Measurements from ENCODE around the gene SMG9. TPM values are rescaled to one million over a fixed set of nuclear protein-coding genes. Genes with fewer than 3 reads are reported as not detected.
A peak's percentile ranks its signal among the peaks of the same experiment; 100 is the strongest.

SMG9 gene
- polyA plus RNA-seq, 1 of the 3 experiments (the other 2 are of a cell fraction), result 24.3 TPM

DNA sequence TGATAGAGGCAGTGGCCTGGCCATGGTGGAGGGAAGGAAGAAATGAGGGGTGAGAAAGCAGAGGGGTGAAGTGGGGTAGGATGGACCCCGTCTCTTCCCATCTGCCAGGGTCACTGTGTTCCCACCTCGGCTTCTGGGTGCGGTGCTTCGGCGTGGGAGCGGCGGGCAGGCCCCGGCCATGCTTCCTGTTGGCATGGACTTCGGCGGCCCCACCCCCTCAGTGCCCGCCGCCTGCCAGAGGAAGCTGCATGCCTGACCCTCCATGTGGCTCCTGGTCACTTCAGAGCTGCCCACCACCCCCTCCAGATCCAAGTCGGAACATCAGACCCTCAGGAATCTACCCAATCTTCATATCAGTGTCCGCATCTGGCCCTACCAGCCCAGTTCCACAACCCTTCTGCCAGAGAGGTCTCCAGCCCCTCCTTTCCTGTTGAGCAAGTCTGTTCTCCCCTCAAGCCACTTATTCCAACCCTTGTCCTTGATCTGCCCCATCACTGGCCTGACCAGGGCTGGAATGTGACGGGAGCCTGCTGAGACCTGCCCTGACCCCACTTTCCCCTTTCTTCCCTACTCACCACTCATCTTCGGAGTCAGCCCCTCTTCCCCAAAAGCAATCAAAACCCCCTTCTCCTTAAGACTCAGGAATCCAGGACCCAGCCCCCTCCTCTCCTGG is 24.5 kb upstream of the SMG9 start:
- peaks cover 12 to 24% of the 10 kb centered on the region in 2 experiments; a peak in 3 of 4 replicates for H3K4me1 ChIP-seq (ENCODE audit: control insufficient read depth in 1 of 2, insufficient read depth in 2 of 2, low read depth in 1 of 2, low read length in 1 of 2)
- no peaks in the 10 kb centered on the region for H3K36me3 ChIP-seq (replicated peaks in 1 of 2; ENCODE audit: control insufficient read depth in 1 of 2, insufficient read depth in 2 of 2, low read length in 1 of 2)
- H3F3A ChIP-seq (replicated peaks; ENCODE audit: insufficient read depth), result peaks cover 10% of the 10 kb centered on the region
- no peaks in the 10 kb centered on the region for H3K9me2 ChIP-seq
- H3K27ac ChIP-seq (ENCODE audit: low read depth in 2 of 2, low read length in 1 of 2), result no peak overlapping the region
- POLR2A ChIA-PET, result no interaction called here
- no peaks in the 10 kb centered on the region for H3K79me2 ChIP-seq (ENCODE audit: insufficient read depth)
- TF ChIP-seq MEF2A (IDR thresholded peaks at IDR 0.05; ENCODE audit: borderline replicate concordance, low read depth) (no peak), FOSL2 (IDR thresholded peaks at IDR 0.05; ENCODE audit: borderline replicate concordance, low read depth) (no peak), POLR2AphosphoS5 (IDR thresholded peaks at IDR 0.05; ENCODE audit: low read depth, low read length) (no peak), EP300 (IDR thresholded peaks at IDR 0.05; ENCODE audit: borderline replicate concordance in 1 of 2, low read depth in 1 of 2, low read length in 1 of 2) (no peak), TEAD4 (IDR thresholded peaks at IDR 0.05; ENCODE audit: borderline replicate concordance, insufficient read depth) (no peak), NRF1 (IDR thresholded peaks at IDR 0.05; ENCODE audit: low read depth, low read length) (no peak), FOXM1 (IDR thresholded peaks at IDR 0.05; ENCODE audit: low read depth) (no peak), ELF1 (IDR thresholded peaks at IDR 0.05) (no peak)
- TF ChIP-seq, protein P1, sequence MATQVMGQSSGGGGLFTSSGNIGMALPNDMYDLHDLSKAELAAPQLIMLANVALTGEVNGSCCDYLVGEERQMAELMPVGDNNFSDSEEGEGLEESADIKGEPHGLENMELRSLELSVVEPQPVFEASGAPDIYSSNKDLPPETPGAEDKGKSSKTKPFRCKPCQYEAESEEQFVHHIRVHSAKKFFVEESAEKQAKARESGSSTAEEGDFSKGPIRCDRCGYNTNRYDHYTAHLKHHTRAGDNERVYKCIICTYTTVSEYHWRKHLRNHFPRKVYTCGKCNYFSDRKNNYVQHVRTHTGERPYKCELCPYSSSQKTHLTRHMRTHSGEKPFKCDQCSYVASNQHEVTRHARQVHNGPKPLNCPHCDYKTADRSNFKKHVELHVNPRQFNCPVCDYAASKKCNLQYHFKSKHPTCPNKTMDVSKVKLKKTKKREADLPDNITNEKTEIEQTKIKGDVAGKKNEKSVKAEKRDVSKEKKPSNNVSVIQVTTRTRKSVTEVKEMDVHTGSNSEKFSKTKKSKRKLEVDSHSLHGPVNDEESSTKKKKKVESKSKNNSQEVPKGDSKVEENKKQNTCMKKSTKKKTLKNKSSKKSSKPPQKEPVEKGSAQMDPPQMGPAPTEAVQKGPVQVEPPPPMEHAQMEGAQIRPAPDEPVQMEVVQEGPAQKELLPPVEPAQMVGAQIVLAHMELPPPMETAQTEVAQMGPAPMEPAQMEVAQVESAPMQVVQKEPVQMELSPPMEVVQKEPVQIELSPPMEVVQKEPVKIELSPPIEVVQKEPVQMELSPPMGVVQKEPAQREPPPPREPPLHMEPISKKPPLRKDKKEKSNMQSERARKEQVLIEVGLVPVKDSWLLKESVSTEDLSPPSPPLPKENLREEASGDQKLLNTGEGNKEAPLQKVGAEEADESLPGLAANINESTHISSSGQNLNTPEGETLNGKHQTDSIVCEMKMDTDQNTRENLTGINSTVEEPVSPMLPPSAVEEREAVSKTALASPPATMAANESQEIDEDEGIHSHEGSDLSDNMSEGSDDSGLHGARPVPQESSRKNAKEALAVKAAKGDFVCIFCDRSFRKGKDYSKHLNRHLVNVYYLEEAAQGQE (IDR thresholded peaks at IDR 0.05; ENCODE audit: low read depth, low read length), result no peak
- WGBS (ENCODE audit: low lambda C conversion rate), result 87% methylated on average over 10 of the region's 16 CpGs
- no peaks in the 10 kb centered on the region for H4K20me1 ChIP-seq (ENCODE audit: insufficient read depth)
- no peaks in the 10 kb centered on the region for H3K27me3 ChIP-seq (ENCODE audit: insufficient read depth)
- no peak overlapping the region for H2AFZ ChIP-seq (ENCODE audit: low read depth)
- 0 out of 4 replicates have a peak overlapping the region, but pooled peaks of 1 of the 2 experiments have one; percentile 46 for H3K4me3 ChIP-seq (ENCODE audit: low read depth in 2 of 2, low read length in 1 of 2)
- no peak overlapping the region; the same call in 1 of the 2 replicates for H3K9ac ChIP-seq
- CTCF ChIA-PET, result interaction anchor here (1.1 to 7.6 kb wide), 4 partner anchors 12 to 34 kb away, joined by 3 to 62 read pairs (median 28); no protein-coding TSS in a partner anchor
- peak overlapping the region; percentile 85 for H3K4me2 ChIP-seq
- no peak for DNase-seq
- H3K9me3 ChIP-seq, result no peaks in the 10 kb centered on the region

GRCh38 chr19:43778651-43779050 is 23.9 kb upstream of the SMG9 start:
- Histone ChIP-seq H3K4me3 (ENCODE audit: low read depth in 2 of 2, low read length in 1 of 2) (no peak overlapping the region), H3K4me1 (ENCODE audit: control insufficient read depth in 1 of 2, insufficient read depth in 2 of 2, low read depth in 1 of 2, low read length in 1 of 2) (peaks cover 18 to 19% of the 10 kb centered on the region in 2 experiments; a peak in 3 of 4 replicates), H3K27me3 (ENCODE audit: insufficient read depth) (no peaks in the 10 kb centered on the region), H3K79me2 (ENCODE audit: insufficient read depth) (no peaks in the 10 kb centered on the region), H3K9me2 (no peaks in the 10 kb centered on the region), H4K20me1 (ENCODE audit: insufficient read depth) (no peaks in the 10 kb centered on the region), H3K36me3 (replicated peaks in 1 of 2; ENCODE audit: control insufficient read depth in 1 of 2, insufficient read depth in 2 of 2, low read length in 1 of 2) (no peaks in the 10 kb centered on the region), H3K9ac (no peak overlapping the region), H2AFZ (ENCODE audit: low read depth) (no peak overlapping the region), H3K27ac (ENCODE audit: low read depth in 2 of 2, low read length in 1 of 2) (0 out of 4 replicates have a peak overlapping the region, but pooled peaks of 1 of the 2 experiments have one; percentile 64), H3F3A (replicated peaks; ENCODE audit: insufficient read depth) (peaks cover 6% of the 10 kb centered on the region), H3K4me2 (peak overlapping the region; percentile 85), H3K9me3 (no peaks in the 10 kb centered on the region)
- CTCF ChIA-PET, result interaction anchor here (1.1 to 7.6 kb wide), 3 partner anchors 11 to 34 kb away, joined by 3 to 62 read pairs (median 46); no protein-coding TSS in a partner anchor
- POLR2A ChIA-PET, result interaction anchor here (1.6 kb wide), 1 partner anchor 23 kb away, joined by 3 read pairs; no protein-coding TSS in a partner anchor
- TF ChIP-seq MEF2A (IDR thresholded peaks at IDR 0.05; ENCODE audit: borderline replicate concordance, low read depth) (no peak), RFX5 (IDR thresholded peaks at IDR 0.05; ENCODE audit: low read length) (no peak), FOXM1 (IDR thresholded peaks at IDR 0.05; ENCODE audit: low read depth) (no peak), TEAD4 (IDR thresholded peaks at IDR 0.05; ENCODE audit: borderline replicate concordance, insufficient read depth) (no peak), SIN3A (IDR thresholded peaks at IDR 0.05; ENCODE audit: borderline replicate concordance, low read depth, low read length) (no peak), NFIC (IDR thresholded peaks at IDR 0.05; ENCODE audit: borderline replicate concordance) (no peak), RXRA (IDR thresholded peaks at IDR 0.05; ENCODE audit: borderline replicate concordance, low read depth) (no peak), ELF1 (IDR thresholded peaks at IDR 0.05) (no peak), GABPA (IDR thresholded peaks at IDR 0.05; ENCODE audit: low read depth) (no peak), TAF1 (IDR thresholded peaks at IDR 0.05; ENCODE audit: borderline replicate concordance, low read depth, low read length) (no peak), TCF12 (IDR thresholded peaks at IDR 0.05) (no peak), YY1 (IDR thresholded peaks at IDR 0.05; ENCODE audit: low read depth) (no peak), EP300 (IDR thresholded peaks at IDR 0.05; ENCODE audit: borderline replicate concordance in 1 of 2, low read depth in 1 of 2, low read length in 1 of 2) (no peak)
- TF ChIP-seq, protein P2, sequence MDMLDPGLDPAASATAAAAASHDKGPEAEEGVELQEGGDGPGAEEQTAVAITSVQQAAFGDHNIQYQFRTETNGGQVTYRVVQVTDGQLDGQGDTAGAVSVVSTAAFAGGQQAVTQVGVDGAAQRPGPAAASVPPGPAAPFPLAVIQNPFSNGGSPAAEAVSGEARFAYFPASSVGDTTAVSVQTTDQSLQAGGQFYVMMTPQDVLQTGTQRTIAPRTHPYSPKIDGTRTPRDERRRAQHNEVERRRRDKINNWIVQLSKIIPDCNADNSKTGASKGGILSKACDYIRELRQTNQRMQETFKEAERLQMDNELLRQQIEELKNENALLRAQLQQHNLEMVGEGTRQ (IDR thresholded peaks at IDR 0.05; ENCODE audit: borderline replicate concordance, low read depth, low read length), result no peak
- TF ChIP-seq, protein P3, sequence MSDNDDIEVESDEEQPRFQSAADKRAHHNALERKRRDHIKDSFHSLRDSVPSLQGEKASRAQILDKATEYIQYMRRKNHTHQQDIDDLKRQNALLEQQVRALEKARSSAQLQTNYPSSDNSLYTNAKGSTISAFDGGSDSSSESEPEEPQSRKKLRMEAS (IDR thresholded peaks at IDR 0.05; ENCODE audit: low read depth), result no peak
- TF ChIP-seq, protein P4, sequence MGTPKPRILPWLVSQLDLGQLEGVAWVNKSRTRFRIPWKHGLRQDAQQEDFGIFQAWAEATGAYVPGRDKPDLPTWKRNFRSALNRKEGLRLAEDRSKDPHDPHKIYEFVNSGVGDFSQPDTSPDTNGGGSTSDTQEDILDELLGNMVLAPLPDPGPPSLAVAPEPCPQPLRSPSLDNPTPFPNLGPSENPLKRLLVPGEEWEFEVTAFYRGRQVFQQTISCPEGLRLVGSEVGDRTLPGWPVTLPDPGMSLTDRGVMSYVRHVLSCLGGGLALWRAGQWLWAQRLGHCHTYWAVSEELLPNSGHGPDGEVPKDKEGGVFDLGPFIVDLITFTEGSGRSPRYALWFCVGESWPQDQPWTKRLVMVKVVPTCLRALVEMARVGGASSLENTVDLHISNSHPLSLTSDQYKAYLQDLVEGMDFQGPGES (IDR thresholded peaks at IDR 0.05; ENCODE audit: low read depth, low read length), result no peak
- WGBS (ENCODE audit: low lambda C conversion rate), result 88% methylated on average over 1 of the region's 1 CpG
- no peak for DNase-seq

Data from SK-N-SH (cell line).